ENCODE data around the gene LRRC73. TPM values are rescaled to one million over a fixed set of nuclear protein-coding genes. Genes with fewer than 3 reads are reported as not detected.

LRRC73 gene
- total RNA-seq, 4 donors from 2014 or later, result 1.2 to 1.5 TPM; not detected in 2

- Histone ChIP-seq H3K27ac (no peak overlapping the region), H3K4me3 (peak overlapping the region; percentile 27 to 61), H3K9me3 (no peaks in the 10 kb centered on the region), H3K4me1 (peaks cover 0 to 5% of the 10 kb centered on the region in 2 donors), H3K36me3 (no peaks in the 10 kb centered on the region), H3K27me3 (no peaks in the 10 kb centered on the region)
- intact Hi-C loops (cut with DNase I; ENCODE audit: low total_unique reads), result loop anchor here (5.0 kb wide), 1 partner anchor 37 kb away; no protein-coding TSS in a partner anchor
- no peak for DNase-seq
- TF ChIP-seq POLR2A (IDR thresholded peaks at IDR 0.05) (no peak), CTCF (IDR thresholded peaks at IDR 0.05) (no peak)
These were observed 783 bp downstream of the LRRC73 start for GRCh38 chr6:43509142-43509983.

GRCh38 chr6:43508481-43509141 lies 1.5 kb downstream of the LRRC73 start:
- Histone ChIP-seq H3K27ac (no peak overlapping the region), H3K4me1 (peaks cover 0 to 5% of the 10 kb centered on the region in 2 donors), H3K27me3 (no peaks in the 10 kb centered on the region), H3K9me3 (no peaks in the 10 kb centered on the region), H3K4me3 (no peak overlapping the region), H3K36me3 (no peaks in the 10 kb centered on the region)
- intact Hi-C loops (cut with DNase I; ENCODE audit: low total_unique reads), result loop anchor here (5.0 kb wide), 1 partner anchor 36 kb away; no protein-coding TSS in a partner anchor
- no peak for DNase-seq
- no peak for TF ChIP-seq CTCF (IDR thresholded peaks at IDR 0.05)
- no peak for TF ChIP-seq POLR2A (IDR thresholded peaks at IDR 0.05)

GRCh38 chr6:43506667-43507471 lies 3.3 kb downstream of the LRRC73 start:
- no peaks in the 10 kb centered on the region for H3K36me3 ChIP-seq
- peaks cover 0 to 5% of the 10 kb centered on the region in 2 donors for H3K4me1 ChIP-seq
- no peak overlapping the region for H3K4me3 ChIP-seq
- peak overlapping the region in 1 of 2 donors; percentile 42 for H3K27ac ChIP-seq
- peak; percentile 78 to 79 for DNase-seq
- no peaks in the 10 kb centered on the region for H3K27me3 ChIP-seq
- no peaks in the 10 kb centered on the region for H3K9me3 ChIP-seq
- TF ChIP-seq POLR2A (IDR thresholded peaks at IDR 0.05), result no peak
- peak; percentile 89 to 96 (median 93) for TF ChIP-seq CTCF (IDR thresholded peaks at IDR 0.05)
- intact Hi-C loops (cut with DNase I; ENCODE audit: low total_unique reads), result loop anchor here (5.0 kb wide), 1 partner anchor 35 kb away; no protein-coding TSS in a partner anchor

- intact Hi-C loops (cut with DNase I; ENCODE audit: low total_unique reads), result loop anchor here (5.0 kb wide), 1 partner anchor 34 kb away; no protein-coding TSS in a partner anchor
- no peaks in the 10 kb centered on the region for H3K36me3 ChIP-seq
These were observed 4.0 kb downstream of the LRRC73 start for GRCh38 chr6:43506171-43506570.

More at GRCh38 chr6:43506171-43506570, 4.0 kb downstream of the LRRC73 start:
- H3K4me3 ChIP-seq, result no peak overlapping the region
- DNase-seq, result no peak
- H3K27ac ChIP-seq, result peak overlapping the region in 1 of 2 donors; percentile 42
- TF ChIP-seq POLR2A (IDR thresholded peaks at IDR 0.05) (no peak), CTCF (IDR thresholded peaks at IDR 0.05) (no peak)
- peaks cover 0 to 5% of the 10 kb centered on the region in 2 donors for H3K4me1 ChIP-seq
- H3K27me3 ChIP-seq, result no peaks in the 10 kb centered on the region
- H3K9me3 ChIP-seq, result no peaks in the 10 kb centered on the region

Measured in uterus (tissue), 4 donors.